ENCODE measurements around the gene PITX2.

- TF ChIP-seq POLR2AphosphoS5 (IDR thresholded peaks at IDR 0.05; ENCODE audit: low read depth) (no peak), EZH2 (IDR thresholded peaks at IDR 0.05; ENCODE audit: low read depth, unreplicated experiment) (peak; percentile 41), CTCF (conservative IDR thresholded peaks at IDR 0.05; ENCODE audit: low read depth in 2 of 2) (no peak)
Observed at GRCh38 chr4:110624904-110625494, 2.1 kb upstream of the PITX2 start.
